ENCODE data around the gene ATP6V1F.

The ATP6V1F gene

DNA sequence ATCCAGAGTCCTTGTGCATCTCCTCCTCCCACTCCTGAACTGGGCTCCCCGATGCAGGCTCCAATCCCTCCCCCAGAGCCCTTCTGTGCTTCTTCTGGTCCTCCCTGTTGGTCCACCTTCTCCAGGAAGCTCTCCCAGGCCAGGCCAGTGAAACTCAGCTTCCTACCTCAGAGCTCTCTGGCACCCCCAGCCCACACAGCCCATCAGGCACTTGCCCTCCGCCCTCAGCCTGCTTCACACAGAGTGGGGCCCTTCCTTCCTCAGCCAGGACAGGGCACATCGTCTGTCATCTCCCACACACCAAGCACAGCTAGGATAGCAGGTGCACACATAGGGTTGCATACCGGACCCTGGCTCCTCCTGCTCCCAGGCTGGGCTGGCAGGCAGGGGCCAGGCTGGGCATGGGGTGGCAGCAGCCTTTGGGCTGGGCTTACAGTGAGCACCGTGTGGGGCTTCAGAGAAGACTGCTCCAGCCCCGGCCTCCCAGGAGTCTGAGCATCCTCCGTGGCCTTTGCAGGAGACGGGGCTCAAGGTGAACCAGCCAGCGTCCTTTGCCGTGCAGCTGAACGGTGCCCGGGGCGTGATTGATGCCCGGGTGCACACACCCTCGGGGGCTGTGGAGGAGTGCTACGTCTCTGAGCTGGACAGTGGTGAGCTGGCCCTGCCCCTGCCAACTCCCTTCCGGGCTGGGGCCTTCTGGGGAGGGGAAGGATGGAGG is 6.5 kb upstream of the ATP6V1F start:
- H3K4me3 ChIP-seq (ENCODE audit: low read depth, low read length), result no peak overlapping the region
- no peak for TF ChIP-seq CTCF (IDR thresholded peaks at IDR 0.05; ENCODE audit: low read depth, low read length, missing control alignments)
- DNase-seq (ENCODE audit: low read depth), result no peak
- in situ Hi-C loops (cut with HindIII; ENCODE audit: low sequenced_read_pairs), result no loop called here

DNA sequence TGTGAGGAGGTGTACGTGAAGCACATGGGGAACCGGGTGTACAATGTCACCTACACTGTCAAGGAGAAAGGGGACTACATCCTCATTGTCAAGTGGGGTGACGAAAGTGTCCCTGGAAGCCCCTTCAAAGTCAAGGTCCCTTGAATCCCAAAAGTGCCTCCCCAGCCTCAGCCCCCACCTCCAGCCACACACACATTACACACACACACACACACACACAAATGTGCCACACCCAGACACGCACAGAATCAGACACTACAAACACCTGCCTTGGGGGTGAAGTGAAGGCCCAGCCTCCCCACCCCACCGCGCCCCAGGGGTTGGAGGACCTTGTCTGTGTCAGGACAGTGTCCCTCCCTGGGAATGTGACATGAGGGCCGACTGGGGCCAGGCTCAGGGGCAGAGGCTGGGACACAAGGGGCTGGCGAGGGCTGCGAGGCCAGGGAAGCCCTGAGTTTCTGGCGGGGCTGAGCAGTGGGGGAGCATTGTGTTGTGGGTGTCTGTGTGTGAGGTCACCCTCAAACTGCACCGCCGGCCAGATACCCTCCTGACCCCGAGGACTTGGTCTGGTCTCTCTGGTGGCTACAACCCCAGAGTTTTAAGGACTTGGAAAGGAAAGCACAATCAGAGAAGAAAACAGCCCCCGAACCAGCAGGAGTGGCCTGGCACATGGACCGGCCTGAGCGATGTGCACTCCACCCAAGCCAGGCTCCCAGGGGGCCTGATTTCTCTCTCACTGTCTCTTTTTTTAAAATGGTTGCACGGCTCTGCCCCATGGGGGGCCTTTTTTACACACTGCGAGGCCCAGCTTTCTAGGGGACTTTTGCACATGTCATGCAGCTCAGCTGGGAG is 4.0 kb upstream of the ATP6V1F start:
- no peak for TF ChIP-seq CTCF (IDR thresholded peaks at IDR 0.05; ENCODE audit: low read depth, low read length, missing control alignments)
- no peak overlapping the region for H3K4me3 ChIP-seq (ENCODE audit: low read depth, low read length)
- no peak for DNase-seq (ENCODE audit: low read depth)
- in situ Hi-C loops (cut with HindIII; ENCODE audit: low sequenced_read_pairs), result no loop called here

- no peak overlapping the region for H3K4me3 ChIP-seq (ENCODE audit: low read depth, low read length)
- no peak for DNase-seq (ENCODE audit: low read depth)
- TF ChIP-seq CTCF (IDR thresholded peaks at IDR 0.05; ENCODE audit: low read depth, low read length, missing control alignments), result no peak
- in situ Hi-C loops (cut with HindIII; ENCODE audit: low sequenced_read_pairs), result no loop called here
Measured at GRCh38 chr7:128859232-128860157, 3.2 kb upstream of the ATP6V1F start.

- H3K4me3 ChIP-seq (ENCODE audit: low read depth, low read length), result no peak overlapping the region
- peak; percentile 49 for DNase-seq (ENCODE audit: low read depth)
- in situ Hi-C loops (cut with HindIII; ENCODE audit: low sequenced_read_pairs), result no loop called here
- TF ChIP-seq CTCF (IDR thresholded peaks at IDR 0.05; ENCODE audit: low read depth, low read length, missing control alignments), result peak; percentile 23
Measured at GRCh38 chr7:128860158-128861073, 2.2 kb upstream of the ATP6V1F start.

GRCh38 chr7:128861957-128862570 is 592 bp upstream of the ATP6V1F start:
- peak overlapping the region; percentile 96 for H3K4me3 ChIP-seq (ENCODE audit: low read depth, low read length)
- no peak for TF ChIP-seq CTCF (IDR thresholded peaks at IDR 0.05; ENCODE audit: low read depth, low read length, missing control alignments)
- no peak for DNase-seq (ENCODE audit: low read depth)
- in situ Hi-C loops (cut with HindIII; ENCODE audit: low sequenced_read_pairs), result no loop called here
